Glutamatergic neuron (in vitro differentiated cells): ENCODE measurements around the gene IFI27L2. TPM values are rescaled to one million over a fixed set of nuclear protein-coding genes. Genes with fewer than 3 reads are reported as not detected.

Source experiments
- DNase-seq: peaks from one replicate; pipeline ENCODE4 v3.0.0; 2022
- H3K27ac Mint-ChIP-seq: one replicate; pipeline ENCODE4 v1.8.0; 2020; ENCODE audit warnings: mild to moderate bottlenecking, mixed read lengths, inconsistent platforms; ENCODE audit not compliant: unreplicated experiment
- H3K27me3 Mint-ChIP-seq: one replicate; pipeline ENCODE4 v1.8.0; 2020; ENCODE audit warnings: mild to moderate bottlenecking, moderate library complexity, mixed read lengths, inconsistent platforms; ENCODE audit not compliant: unreplicated experiment
- H3K36me3 Mint-ChIP-seq: one replicate; pipeline ENCODE4 v1.8.0; 2020; ENCODE audit warnings: mild to moderate bottlenecking, mixed read lengths, inconsistent platforms; ENCODE audit not compliant: unreplicated experiment
- H3K4me1 Mint-ChIP-seq: one replicate; pipeline ENCODE4 v1.8.0; 2020; ENCODE audit warnings: mild to moderate bottlenecking, low read depth, mixed read lengths, inconsistent platforms; ENCODE audit not compliant: unreplicated experiment
- H3K4me3 Mint-ChIP-seq: one replicate; pipeline ENCODE4 v1.8.0; 2020; ENCODE audit warnings: mild to moderate bottlenecking, mixed read lengths, inconsistent platforms; ENCODE audit not compliant: unreplicated experiment
- H3K9me3 Mint-ChIP-seq: one replicate; pipeline ENCODE4 v1.8.0; 2020; ENCODE audit warnings: mild to moderate bottlenecking, moderate library complexity, mixed read lengths, inconsistent platforms; ENCODE audit not compliant: unreplicated experiment
- total RNA-seq: library from RNA; stranded (reverse); fragmentation: NEBNext Ultra II Directional; extraction: Animal tissue kit (Norgen Biotek cat#: 25700); gene quantifications from one replicate; pipeline ENCODE4 v1.2.1, GENCODE V29; 2021; ENCODE audit not compliant: unreplicated experiment
- TF ChIP-seq, protein P1 (sequence below): fragments of 200-600 bp; sonication (generic); IDR thresholded peaks from one replicate; pipeline ENCODE4 v1.5.0; 2021; ENCODE audit not compliant: partially characterized antibody, unreplicated experiment

The IFI27L2 gene
- total RNA-seq, 1 donor from 2014 or later = 52.7 TPM

DNA sequence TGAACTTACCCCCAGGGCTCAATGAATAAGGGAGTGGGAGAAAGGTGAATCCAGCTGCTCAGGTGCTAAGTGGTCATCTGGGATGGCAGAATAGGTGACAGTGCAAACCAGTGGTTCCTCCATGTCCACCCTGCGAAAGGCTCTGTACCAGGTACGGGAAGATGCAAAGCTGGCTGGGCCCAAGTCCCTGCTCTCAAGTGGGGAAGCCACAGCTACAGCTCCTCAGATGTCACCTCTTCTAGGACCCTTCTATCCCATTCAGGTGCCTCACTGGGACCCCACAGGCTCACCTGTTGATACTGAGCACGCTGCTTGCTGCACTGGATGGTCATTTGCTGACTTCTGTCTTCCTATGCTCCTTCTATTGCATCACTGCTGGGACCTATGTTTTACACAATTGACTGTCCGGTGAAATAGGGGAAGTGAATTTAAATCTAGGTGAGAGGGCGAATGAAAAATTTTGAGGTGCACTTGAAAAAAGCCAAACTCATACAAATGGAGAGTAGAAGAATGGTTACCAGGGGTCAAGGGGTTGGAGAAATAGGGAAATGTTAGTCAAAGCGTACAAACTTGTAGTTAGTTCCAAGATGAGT lies 24.4 kb upstream of the IFI27L2 start:
- no peak overlapping the region for H3K27ac Mint-ChIP-seq
- DNase-seq = no peak
- peaks cover 2% of the 10 kb centered on the region for H3K4me1 Mint-ChIP-seq
- peaks cover 3% of the 10 kb centered on the region for H3K27me3 Mint-ChIP-seq
- no peak overlapping the region for H3K4me3 Mint-ChIP-seq
- peaks cover 9% of the 10 kb centered on the region for H3K36me3 Mint-ChIP-seq
- TF ChIP-seq, protein P1, sequence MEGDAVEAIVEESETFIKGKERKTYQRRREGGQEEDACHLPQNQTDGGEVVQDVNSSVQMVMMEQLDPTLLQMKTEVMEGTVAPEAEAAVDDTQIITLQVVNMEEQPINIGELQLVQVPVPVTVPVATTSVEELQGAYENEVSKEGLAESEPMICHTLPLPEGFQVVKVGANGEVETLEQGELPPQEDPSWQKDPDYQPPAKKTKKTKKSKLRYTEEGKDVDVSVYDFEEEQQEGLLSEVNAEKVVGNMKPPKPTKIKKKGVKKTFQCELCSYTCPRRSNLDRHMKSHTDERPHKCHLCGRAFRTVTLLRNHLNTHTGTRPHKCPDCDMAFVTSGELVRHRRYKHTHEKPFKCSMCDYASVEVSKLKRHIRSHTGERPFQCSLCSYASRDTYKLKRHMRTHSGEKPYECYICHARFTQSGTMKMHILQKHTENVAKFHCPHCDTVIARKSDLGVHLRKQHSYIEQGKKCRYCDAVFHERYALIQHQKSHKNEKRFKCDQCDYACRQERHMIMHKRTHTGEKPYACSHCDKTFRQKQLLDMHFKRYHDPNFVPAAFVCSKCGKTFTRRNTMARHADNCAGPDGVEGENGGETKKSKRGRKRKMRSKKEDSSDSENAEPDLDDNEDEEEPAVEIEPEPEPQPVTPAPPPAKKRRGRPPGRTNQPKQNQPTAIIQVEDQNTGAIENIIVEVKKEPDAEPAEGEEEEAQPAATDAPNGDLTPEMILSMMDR = no peak
- peaks cover 4% of the 10 kb centered on the region for H3K9me3 Mint-ChIP-seq

- H3K27ac Mint-ChIP-seq = no peak overlapping the region
- H3K27me3 Mint-ChIP-seq = peaks cover 1% of the 10 kb centered on the region
- no peak for DNase-seq
- H3K9me3 Mint-ChIP-seq = peaks cover 4% of the 10 kb centered on the region
- peaks cover 2% of the 10 kb centered on the region for H3K4me1 Mint-ChIP-seq
- TF ChIP-seq, protein P1 = no peak
- no peak overlapping the region for H3K4me3 Mint-ChIP-seq
- H3K36me3 Mint-ChIP-seq = peaks cover 9% of the 10 kb centered on the region
Observed at GRCh38 chr14:94152676-94153075, 23.3 kb upstream of the IFI27L2 start.

GRCh38 chr14:94145902-94146527 lies 16.6 kb upstream of the IFI27L2 start:
- Mint-ChIP-seq H3K4me1 (peaks cover 5% of the 10 kb centered on the region), H3K4me3 (no peak overlapping the region), H3K27ac (no peak overlapping the region), H3K36me3 (no peaks in the 10 kb centered on the region), H3K9me3 (peaks cover 4% of the 10 kb centered on the region), H3K27me3 (no peaks in the 10 kb centered on the region)
- TF ChIP-seq, protein P1 = no peak
- no peak for DNase-seq

- Mint-ChIP-seq H3K36me3 (no peaks in the 10 kb centered on the region), H3K27ac (peak overlapping the region; percentile 14), H3K4me3 (no peak overlapping the region), H3K27me3 (no peaks in the 10 kb centered on the region), H3K4me1 (peaks cover 7% of the 10 kb centered on the region), H3K9me3 (peaks cover 4% of the 10 kb centered on the region)
- TF ChIP-seq, protein P1 = no peak
- no peak for DNase-seq
Observed at GRCh38 chr14:94144765-94145164, 15.4 kb upstream of the IFI27L2 start.

DNA sequence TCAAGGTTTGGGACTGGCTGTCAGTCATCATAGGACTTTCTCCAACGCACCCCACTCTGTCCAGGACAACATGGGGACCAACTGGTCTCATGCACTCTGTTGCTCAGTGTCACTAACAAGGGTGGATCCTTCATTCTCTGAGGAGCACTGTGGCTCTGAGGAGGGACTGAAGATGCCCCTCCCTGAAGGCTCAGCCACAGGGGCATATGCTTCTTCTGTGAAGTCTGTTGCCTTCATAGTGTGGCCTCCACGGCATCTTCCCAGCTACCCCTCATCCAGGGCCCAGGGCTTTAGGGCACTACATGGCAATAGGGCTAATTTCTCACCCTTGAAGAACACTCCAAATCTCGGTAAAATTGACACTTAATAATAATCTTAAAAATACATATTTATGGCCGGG lies 14.3 kb upstream of the IFI27L2 start:
- peaks cover 4% of the 10 kb centered on the region for H3K9me3 Mint-ChIP-seq
- H3K27ac Mint-ChIP-seq = no peak overlapping the region
- no peaks in the 10 kb centered on the region for H3K36me3 Mint-ChIP-seq
- H3K27me3 Mint-ChIP-seq = no peaks in the 10 kb centered on the region
- DNase-seq = no peak
- H3K4me1 Mint-ChIP-seq = peaks cover 7% of the 10 kb centered on the region
- H3K4me3 Mint-ChIP-seq = no peak overlapping the region
- TF ChIP-seq, protein P1 = no peak
